ENCODE data around the gene LAP3.

The LAP3 gene

GRCh38 chr4:17623451-17624001 lies 46.5 kb downstream of the LAP3 start:
- peak; percentile 30 for DNase-seq

GRCh38 chr4:17624821-17625220 lies 47.8 kb downstream of the LAP3 start:
- no peak for DNase-seq

GRCh38 chr4:17630228-17630627 lies 53.2 kb downstream of the LAP3 start:
- no peak for DNase-seq

- no peak for DNase-seq
Observed at GRCh38 chr4:17633600-17633999, 56.6 kb downstream of the LAP3 start.

GRCh38 chr4:17635056-17635455 lies 58.1 kb downstream of the LAP3 start:
- DNase-seq, result no peak

- no peak for DNase-seq
Observed at GRCh38 chr4:17636341-17636695, 59.3 kb downstream of the LAP3 start.

- DNase-seq, result peak; percentile 64
Observed at GRCh38 chr4:17636696-17637622, 60.0 kb downstream of the LAP3 start.

- DNase-seq, result no peak
Observed at GRCh38 chr4:17639136-17639535, 62.1 kb downstream of the LAP3 start.

- no peak for DNase-seq
Observed at GRCh38 chr4:17642398-17642783, 65.4 kb downstream of the LAP3 start.

GRCh38 chr4:17646693-17647092 lies 69.7 kb downstream of the LAP3 start:
- DNase-seq, result no peak

GRCh38 chr4:17647176-17647806 lies 70.3 kb downstream of the LAP3 start:
- DNase-seq, result no peak

- DNase-seq, result no peak
Observed at GRCh38 chr4:17647927-17648326, 70.9 kb downstream of the LAP3 start.

- DNase-seq, result no peak
Observed at GRCh38 chr4:17650406-17650805, 73.4 kb downstream of the LAP3 start.

GRCh38 chr4:17654701-17655100 lies 77.7 kb downstream of the LAP3 start:
- no peak for DNase-seq

- DNase-seq, result no peak
Observed at GRCh38 chr4:17657090-17657489, 80.1 kb downstream of the LAP3 start.
